Activated CD4-positive, alpha-beta memory T cell treated with anti-CD3 and anti-CD28 coated beads for 36 hours (primary cell): Measurements from ENCODE around the gene THTPA. TPM values are rescaled to one million over a fixed set of nuclear protein-coding genes. Genes with fewer than 3 reads are reported as not detected.
"Not testable (repeated sequence)": the region's sequence is repeated elsewhere in the genome, so short reads cannot be mapped to it uniquely, and the experiment has no call there.

Experiments used
- CTCF ChIA-PET: fragments of 350-600 bp; sonication (Branson Sonifier 250); formaldehyde crosslinking; loops from one replicate; lab custom pipeline; 2021; ENCODE audit warnings: antibody characterized with exemption, inconsistent platforms; lab: Charles Lee
- POLR2A ChIA-PET: fragments of 350-600 bp; sonication (Branson Sonifier 250); formaldehyde crosslinking; loops from one replicate; lab custom pipeline; 2021; ENCODE audit warnings: antibody characterized with exemption; lab: Charles Lee
- DNase-seq: peaks from one replicate; pipeline ENCODE4 v3.0.0-alpha.2; 2020
- H3K27ac Mint-ChIP-seq: one replicate; pipeline ENCODE4 v1.8.0; 2021; ENCODE audit warnings: mixed read lengths
- H3K27me3 Mint-ChIP-seq: one replicate; pipeline ENCODE4 v1.8.0; 2021; ENCODE audit warnings: mixed read lengths
- H3K36me3 Mint-ChIP-seq: one replicate; pipeline ENCODE4 v1.8.0; 2021; ENCODE audit warnings: mixed read lengths
- H3K4me1 Mint-ChIP-seq: one replicate; pipeline ENCODE4 v1.8.0; 2021; ENCODE audit warnings: low read depth, mixed read lengths
- H3K4me3 Mint-ChIP-seq: one replicate; pipeline ENCODE4 v1.8.0; 2021; ENCODE audit warnings: mild to moderate bottlenecking, mixed read lengths
- H3K9me3 Mint-ChIP-seq: one replicate; pipeline ENCODE4 v1.8.0; 2021; ENCODE audit warnings: mixed read lengths
- intact Hi-C: fragments of 100-400 bp; cut with micrococcal nuclease; formaldehyde crosslinking; loops from one replicate; pipeline ENCODE4 v1.15.1; 2023
- total RNA-seq, 2 experiments: library from RNA; stranded (reverse); gene quantifications; one replicate each; pipeline ENCODE4 v1.2.3, GENCODE V29; 2021

The THTPA gene
- total RNA-seq, 2 experiments from 2014 or later, result 7.7 to 8.2 TPM

- no peaks in the 10 kb centered on the region for H3K36me3 Mint-ChIP-seq
- H3K27ac Mint-ChIP-seq, result no peak overlapping the region
- intact Hi-C loops, result no loop called here
- H3K27me3 Mint-ChIP-seq, result peaks cover 35% of the 10 kb centered on the region
- DNase-seq, result no peak
- no peaks in the 10 kb centered on the region for H3K9me3 Mint-ChIP-seq
- peaks cover 8% of the 10 kb centered on the region for H3K4me1 Mint-ChIP-seq
- no peak overlapping the region for H3K4me3 Mint-ChIP-seq
- ChIA-PET CTCF (interaction anchor here (0.6 to 1.6 kb wide), 3 partner anchors 47 to 475 kb away, joined by 3 to 4 read pairs (median 3); no protein-coding TSS in a partner anchor), POLR2A (no interaction called here)
Observed at GRCh38 chr14:23582906-23583760, 27.1 kb downstream of the THTPA start.

- H3K36me3 Mint-ChIP-seq, DNase-seq, H3K27ac Mint-ChIP-seq, POLR2A ChIA-PET, CTCF ChIA-PET, H3K4me3 Mint-ChIP-seq, intact Hi-C loops, H3K4me1 Mint-ChIP-seq, H3K9me3 Mint-ChIP-seq: not testable (repeated sequence)
- H3K27me3 Mint-ChIP-seq, result peaks cover 31% of the 10 kb centered on the region
Observed at GRCh38 chr14:23583761-23584526, 27.9 kb downstream of the THTPA start.

- POLR2A ChIA-PET, result interaction anchor here (0.5 kb wide), 1 partner anchor 525 kb away, joined by 5 read pairs; no protein-coding TSS in a partner anchor
- H3K36me3 Mint-ChIP-seq, H3K27ac Mint-ChIP-seq, H3K9me3 Mint-ChIP-seq, H3K4me1 Mint-ChIP-seq, intact Hi-C loops, DNase-seq, CTCF ChIA-PET, H3K4me3 Mint-ChIP-seq: not testable (repeated sequence)
- H3K27me3 Mint-ChIP-seq, result peaks cover 28% of the 10 kb centered on the region
Observed at GRCh38 chr14:23584527-23585203, 28.6 kb downstream of the THTPA start.

- H3K9me3 Mint-ChIP-seq, result no peaks in the 10 kb centered on the region
- peaks cover 15% of the 10 kb centered on the region for H3K27me3 Mint-ChIP-seq
- H3K27ac Mint-ChIP-seq, result no peak overlapping the region
- peak; percentile 91 for DNase-seq
- ChIA-PET CTCF (interaction anchor here (0.5 to 6.1 kb wide), 40 partner anchors 9 to 503 kb away, joined by 3 to 103 read pairs (median 5); partner anchors contain the start of genes AP1G2, DHRS2, DHRS4 and ZFHX2), POLR2A (interaction anchor here (0.8 to 1.0 kb wide), 3 partner anchors 17 to 557 kb away, joined by 3 to 4 read pairs (median 3); partner anchors contain the start of gene PSME2)
- intact Hi-C loops, result loop anchor here (1.0 kb wide), 4 partner anchors 17 to 340 kb away; no protein-coding TSS in a partner anchor
- H3K4me1 Mint-ChIP-seq, result peaks cover 2% of the 10 kb centered on the region
- no peaks in the 10 kb centered on the region for H3K36me3 Mint-ChIP-seq
- H3K4me3 Mint-ChIP-seq, result no peak overlapping the region
Observed at GRCh38 chr14:23588884-23589598, 33.0 kb downstream of the THTPA start.

GRCh38 chr14:23589606-23590005 lies 33.5 kb downstream of the THTPA start:
- peaks cover 2% of the 10 kb centered on the region for H3K4me1 Mint-ChIP-seq
- intact Hi-C loops, result loop anchor here (1.0 kb wide), 4 partner anchors 17 to 340 kb away; no protein-coding TSS in a partner anchor
- H3K27ac Mint-ChIP-seq, result no peak overlapping the region
- no peak overlapping the region for H3K4me3 Mint-ChIP-seq
- no peak for DNase-seq
- ChIA-PET CTCF (interaction anchor here (0.5 to 6.1 kb wide), 32 partner anchors 8 to 503 kb away, joined by 3 to 103 read pairs (median 6); partner anchors contain the start of genes AP1G2 and DHRS2), POLR2A (interaction anchor here (0.8 to 1.0 kb wide), 3 partner anchors 16 to 557 kb away, joined by 3 to 4 read pairs (median 3); partner anchors contain the start of gene PSME2)
- H3K27me3 Mint-ChIP-seq, result peaks cover 12% of the 10 kb centered on the region
- no peaks in the 10 kb centered on the region for H3K9me3 Mint-ChIP-seq
- no peaks in the 10 kb centered on the region for H3K36me3 Mint-ChIP-seq

GRCh38 chr14:23590198-23590597 lies 34.1 kb downstream of the THTPA start:
- POLR2A ChIA-PET, result no interaction called here

GRCh38 chr14:23594191-23594590 lies 38.1 kb downstream of the THTPA start:
- H3K4me3 Mint-ChIP-seq, DNase-seq, H3K9me3 Mint-ChIP-seq, H3K27me3 Mint-ChIP-seq, CTCF ChIA-PET, H3K4me1 Mint-ChIP-seq, POLR2A ChIA-PET, H3K36me3 Mint-ChIP-seq, H3K27ac Mint-ChIP-seq, intact Hi-C loops: not testable (repeated sequence)

More at GRCh38 chr14:23590198-23590597, 34.1 kb downstream of the THTPA start:
- no peaks in the 10 kb centered on the region for H3K36me3 Mint-ChIP-seq
- H3K9me3 Mint-ChIP-seq, result no peaks in the 10 kb centered on the region
- H3K4me1 Mint-ChIP-seq, result peaks cover 2% of the 10 kb centered on the region
- intact Hi-C loops, result no loop called here
- H3K4me3 Mint-ChIP-seq, result no peak overlapping the region
- H3K27me3 Mint-ChIP-seq, result peaks cover 12% of the 10 kb centered on the region
- CTCF ChIA-PET, result interaction anchor here (0.6 to 6.1 kb wide), 9 partner anchors 11 to 340 kb away, joined by 3 to 103 read pairs (median 3); partner anchors contain the start of gene DHRS2
- DNase-seq, result no peak
- H3K27ac Mint-ChIP-seq, result no peak overlapping the region

- Mint-ChIP-seq H3K9me3 (peaks cover 4% of the 10 kb centered on the region), H3K4me1 (no peaks in the 10 kb centered on the region), H3K27ac (no peak overlapping the region), H3K36me3 (no peaks in the 10 kb centered on the region), H3K27me3 (no peaks in the 10 kb centered on the region), H3K4me3 (no peak overlapping the region)
- intact Hi-C loops, result no loop called here
- ChIA-PET CTCF (interaction anchor here (1.8 to 3.5 kb wide), 3 partner anchors 10 to 32 kb away, joined by 6 to 14 read pairs (median 11); no protein-coding TSS in a partner anchor), POLR2A (no interaction called here)
- no peak for DNase-seq
Observed at GRCh38 chr14:23600322-23600707, 44.2 kb downstream of the THTPA start.

GRCh38 chr14:23600806-23601205 lies 44.7 kb downstream of the THTPA start:
- CTCF ChIA-PET, result interaction anchor here (1.8 to 3.5 kb wide), 3 partner anchors 10 to 31 kb away, joined by 6 to 14 read pairs (median 11); no protein-coding TSS in a partner anchor
- no peak overlapping the region for H3K27ac Mint-ChIP-seq
- intact Hi-C loops, result no loop called here

GRCh38 chr14:23601424-23601823 lies 45.4 kb downstream of the THTPA start:
- POLR2A ChIA-PET, result no interaction called here
- H3K27ac Mint-ChIP-seq, result no peak overlapping the region
- H3K4me1 Mint-ChIP-seq, result peaks cover 9% of the 10 kb centered on the region
- intact Hi-C loops, result no loop called here
- DNase-seq, result no peak
- H3K27me3 Mint-ChIP-seq, result no peaks in the 10 kb centered on the region
- H3K9me3 Mint-ChIP-seq, result peaks cover 4% of the 10 kb centered on the region
- H3K4me3 Mint-ChIP-seq, result no peak overlapping the region
- CTCF ChIA-PET, result interaction anchor here (1.1 to 3.5 kb wide), 3 partner anchors 11 to 307 kb away, joined by 3 to 14 read pairs (median 6); no protein-coding TSS in a partner anchor
- no peaks in the 10 kb centered on the region for H3K36me3 Mint-ChIP-seq

More at GRCh38 chr14:23600806-23601205, 44.7 kb downstream of the THTPA start:
- Mint-ChIP-seq H3K36me3 (no peaks in the 10 kb centered on the region), H3K9me3 (peaks cover 4% of the 10 kb centered on the region), H3K27me3 (no peaks in the 10 kb centered on the region), H3K4me1 (peaks cover 4% of the 10 kb centered on the region), H3K4me3 (no peak overlapping the region)
- POLR2A ChIA-PET, result no interaction called here
- DNase-seq, result no peak

- no peaks in the 10 kb centered on the region for H3K36me3 Mint-ChIP-seq
- H3K27me3 Mint-ChIP-seq, result no peaks in the 10 kb centered on the region
- POLR2A ChIA-PET, result no interaction called here
- intact Hi-C loops, result no loop called here
- H3K4me1 Mint-ChIP-seq, result peaks cover 13% of the 10 kb centered on the region
- CTCF ChIA-PET, result interaction anchor here (1.1 to 3.5 kb wide), 4 partner anchors 11 to 306 kb away, joined by 3 to 14 read pairs (median 6); no protein-coding TSS in a partner anchor
- DNase-seq, result no peak
- H3K9me3 Mint-ChIP-seq, result peaks cover 4% of the 10 kb centered on the region
- no peak overlapping the region for H3K27ac Mint-ChIP-seq
- H3K4me3 Mint-ChIP-seq, result no peak overlapping the region
Observed at GRCh38 chr14:23601845-23602180, 45.7 kb downstream of the THTPA start.
